HG03439 (cell line): Measurements from ENCODE around the gene USP17L24.
"Not testable (repeated sequence)": the region's sequence is repeated elsewhere in the genome, so short reads cannot be mapped to it uniquely, and the experiment has no call there.

Experiments
- ATAC-seq: cut with Tn5 transposase; IDR thresholded peaks from one replicate; pipeline ENCODE4 v1.9.1; 2021; ENCODE audit warnings: mild to moderate bottlenecking, moderate library complexity; ENCODE audit not compliant: unreplicated experiment

The USP17L24 gene

GRCh38 chr4:9324865-9325264, at the start of gene USP17L24:
Gene USP17L24, plus strand, starts transcription at chr4:9325165. Its CDS starts 0 bp downstream, at chr4:9325165.
- ATAC-seq, result not testable (repeated sequence)

DNA sequence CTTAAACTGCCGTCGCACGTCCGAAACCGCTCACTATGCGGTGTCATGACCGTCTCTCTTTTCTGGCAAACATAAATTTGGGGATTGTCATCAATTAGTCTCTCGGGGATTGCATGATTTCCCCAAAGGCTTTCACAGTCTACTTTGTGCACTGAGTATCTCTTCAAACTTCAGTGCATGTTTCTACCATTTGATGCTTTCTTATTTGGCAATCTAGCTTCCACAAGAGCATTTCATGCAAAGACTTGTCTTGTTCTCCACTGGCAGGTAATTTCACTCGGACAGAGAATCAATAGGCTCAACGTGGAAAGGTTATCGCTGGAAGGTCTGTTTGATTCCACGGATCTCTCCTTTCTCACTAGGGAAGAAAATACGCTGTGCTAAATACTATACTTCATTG, 774 bp upstream of the USP17L24 start:
- ATAC-seq, result not testable (repeated sequence)

DNA sequence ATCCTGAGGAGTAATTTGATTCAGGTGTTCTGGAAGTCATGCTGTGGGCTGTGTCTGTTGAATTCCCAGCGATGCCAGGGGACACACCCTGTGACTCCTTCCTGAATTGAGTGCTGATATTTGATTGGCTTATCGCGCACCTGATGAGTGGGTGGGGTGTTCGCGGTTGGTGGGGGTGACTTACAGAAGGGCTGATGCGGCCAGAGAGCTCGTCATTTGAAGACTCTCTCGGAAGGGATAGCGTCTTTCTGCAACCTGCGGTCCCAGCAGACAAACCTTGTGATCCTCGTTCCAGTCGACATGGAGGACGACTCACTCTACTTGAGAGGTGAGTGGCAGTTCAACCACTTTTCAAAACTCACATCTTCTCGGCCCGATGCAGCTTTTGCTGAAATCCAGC, 4.6 kb downstream of the USP17L24 start, which contains the start of gene USP17L25:
USP17L25 (plus strand) TSS at position 301 of the 400 bp plus-strand sequence; CDS start at position 301, 0 bp downstream.
- ATAC-seq, result not testable (repeated sequence)

GRCh38 chr4:9334358-9334757, 9.4 kb downstream of the USP17L24 start, which contains the start of gene USP17L26:
Gene USP17L26, plus strand, starts transcription at chr4:9334658. Its CDS starts 0 bp downstream, at chr4:9334658.
- ATAC-seq, result not testable (repeated sequence)

DNA sequence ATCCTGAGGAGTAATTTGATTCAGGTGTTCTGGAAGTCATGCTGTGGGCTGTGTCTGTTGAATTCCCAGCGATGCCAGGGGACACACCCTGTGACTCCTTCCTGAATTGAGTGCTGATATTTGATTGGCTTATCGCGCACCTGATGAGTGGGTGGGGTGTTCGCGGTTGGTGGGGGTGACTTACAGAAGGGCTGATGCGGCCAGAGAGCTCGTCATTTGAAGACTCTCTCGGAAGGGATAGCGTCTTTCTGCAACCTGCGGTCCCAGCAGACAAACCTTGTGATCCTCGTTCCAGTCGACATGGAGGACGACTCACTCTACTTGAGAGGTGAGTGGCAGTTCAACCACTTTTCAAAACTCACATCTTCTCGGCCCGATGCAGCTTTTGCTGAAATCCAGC, 14.1 kb downstream of the USP17L24 start, which contains the start of gene USP17L5:
USP17L5 (plus strand) TSS at position 301 of the 400 bp plus-strand sequence; CDS start at position 301, 0 bp downstream.
- not testable (repeated sequence) for ATAC-seq

GRCh38 chr4:9343848-9344247, 18.9 kb downstream of the USP17L24 start, which contains the start of gene USP17L27:
Gene USP17L27, plus strand, starts transcription at chr4:9344148. Its CDS starts 0 bp downstream, at chr4:9344148.
- not testable (repeated sequence) for ATAC-seq

GRCh38 chr4:9348593-9348992, 23.6 kb downstream of the USP17L24 start, which contains the start of gene USP17L28:
Gene USP17L28, plus strand, starts transcription at chr4:9348893. Its CDS starts 0 bp downstream, at chr4:9348893.
- ATAC-seq, result not testable (repeated sequence)

- ATAC-seq, result not testable (repeated sequence)
These were observed 25.9 kb downstream of the USP17L24 start for GRCh38 chr4:9350866-9351265.

DNA sequence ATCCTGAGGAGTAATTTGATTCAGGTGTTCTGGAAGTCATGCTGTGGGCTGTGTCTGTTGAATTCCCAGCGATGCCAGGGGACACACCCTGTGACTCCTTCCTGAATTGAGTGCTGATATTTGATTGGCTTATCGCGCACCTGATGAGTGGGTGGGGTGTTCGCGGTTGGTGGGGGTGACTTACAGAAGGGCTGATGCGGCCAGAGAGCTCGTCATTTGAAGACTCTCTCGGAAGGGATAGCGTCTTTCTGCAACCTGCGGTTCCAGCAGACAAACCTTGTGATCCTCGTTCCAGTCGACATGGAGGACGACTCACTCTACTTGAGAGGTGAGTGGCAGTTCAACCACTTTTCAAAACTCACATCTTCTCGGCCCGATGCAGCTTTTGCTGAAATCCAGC, 28.4 kb downstream of the USP17L24 start, which contains the start of gene USP17L29:
USP17L29 (plus strand) TSS at position 301 of the 400 bp plus-strand sequence; CDS start at position 301, 0 bp downstream.
- not testable (repeated sequence) for ATAC-seq

GRCh38 chr4:9362829-9363228, 37.9 kb downstream of the USP17L24 start, which contains the start of gene USP17L30:
Gene USP17L30, plus strand, starts transcription at chr4:9363129. Its CDS starts 0 bp downstream, at chr4:9363129.
- ATAC-seq, result not testable (repeated sequence)
